Right cardiac atrium (tissue), 5 donors: ENCODE results near the gene TIMP1. TPM values are rescaled to one million over a fixed set of nuclear protein-coding genes. Genes with fewer than 3 reads are reported as not detected.

Source experiments
- ATAC-seq, 2 donors: fragments of 200-7000 bp; cut with Tn5 transposase; one replicate each; pipeline versions ENCODE4 v1.8.0 to v1.9.1; 2020; ENCODE audit warnings: moderate library complexity in 2 of 2, mild to moderate bottlenecking in 1 of 2
- DNase-seq, 3 donors: peaks; one replicate each; pipeline ENCODE4 v3.0.0-alpha.2; 2020
- H3K27ac ChIP-seq: one replicate; pipeline ENCODE4 v1.5.1; 2013; ENCODE audit warnings: mild to moderate bottlenecking, low read length, control low read depth, moderate library complexity
- H3K27me3 ChIP-seq: one replicate; pipeline ENCODE4 v1.6.1; 2013; ENCODE audit not compliant: control insufficient read depth, insufficient read depth
- H3K4me1 ChIP-seq: one replicate; pipeline ENCODE4 v1.6.1; 2013; ENCODE audit warnings: low read length; ENCODE audit not compliant: control insufficient read depth, insufficient read depth
- H3K4me3 ChIP-seq: one replicate; pipeline ENCODE4 v1.5.1; 2013; ENCODE audit warnings: low read length, control low read depth
- H3K9me3 ChIP-seq: one replicate; pipeline ENCODE4 v1.6.1; 2013; ENCODE audit warnings: low read length; ENCODE audit not compliant: control insufficient read depth
- WGBS: extraction: QIAGEN DNeasy Blood & Tissue Kit; methylation state at CpG from one replicate; pipeline ENCODE4 v1.1.7; 2013; 5-methylcytosine and 5-hydroxymethylcytosine counted together
- intact Hi-C, 4 donors: fragments of 100-400 bp; cut with DNase I; formaldehyde crosslinking; loops; one replicate each; pipeline versions ENCODE4 v1.11.0 to v1.14.0; 2022 to 2023
- long read RNA-seq, 4 donors: library from polyadenylated mRNA; unstranded; transcript quantifications; one replicate each; pipeline ENCODE4 v2.0.0, GENCODE V29; 2020 to 2021
- polyA plus RNA-seq: library from polyadenylated mRNA; stranded (reverse); fragments of 200-250 nt; gene quantifications from one replicate; pipeline ENCODE4 v1.2.3, GENCODE V29; 2013
- total RNA-seq, 4 donors: library from RNA; stranded (reverse); fragmentation: NEBNext Ultra II Directional; extraction: Animal tissue kit (Norgen Biotek cat#: 25700); gene quantifications; one replicate each; pipeline ENCODE4 v1.2.1, GENCODE V29; 2021
- donor health status: healthy with polysubstance abuse.
- donor health status: DM: no; HTN: yes; CAD: no.
- donor health status: DM: no; HTN: no; CAD: no.
- donor health status: DM: no; HTN: yes; CAD: no; lungs with severe emphysema.
- donor health status: DM: yes; HTN: yes; CAD: no.

TIMP1 gene
- total RNA-seq = 100 to 1,000 TPM; 254 to 515 (median 403) TPM
- polyA plus RNA-seq = 284 TPM
- long read RNA-seq, donor 1, transcript TIMP1-201 (6 exons, 892 nt) = major isoform, 167 of 173 reads
- long read RNA-seq, donor 1, partial matches to known transcripts = 4 of 173 reads
- long read RNA-seq, donor 1, other reads (novel, unspliced or antisense) = 2 of 173 reads
- long read RNA-seq, donor 2, transcript TIMP1-201 (6 exons, 892 nt) = major isoform, 112 of 125 reads
- long read RNA-seq, donor 2, partial matches to known transcripts = 3 of 125 reads
- long read RNA-seq, donor 2, other reads (novel, unspliced or antisense) = 4 of 125 reads
- long read RNA-seq, donor 3, transcript TIMP1-201 (6 exons, 892 nt) = major isoform, 68 of 73 reads
- long read RNA-seq, donor 3, partial matches to known transcripts = 3 of 73 reads
- long read RNA-seq, donor 3, other reads (novel, unspliced or antisense) = 1 of 73 reads
- long read RNA-seq, donor 4, transcript TIMP1-201 (6 exons, 892 nt) = major isoform, 65 of 70 reads
- long read RNA-seq, donor 4, partial matches to known transcripts = 2 of 70 reads
- long read RNA-seq, donor 4, other reads (novel, unspliced or antisense) = 2 of 70 reads

DNA sequence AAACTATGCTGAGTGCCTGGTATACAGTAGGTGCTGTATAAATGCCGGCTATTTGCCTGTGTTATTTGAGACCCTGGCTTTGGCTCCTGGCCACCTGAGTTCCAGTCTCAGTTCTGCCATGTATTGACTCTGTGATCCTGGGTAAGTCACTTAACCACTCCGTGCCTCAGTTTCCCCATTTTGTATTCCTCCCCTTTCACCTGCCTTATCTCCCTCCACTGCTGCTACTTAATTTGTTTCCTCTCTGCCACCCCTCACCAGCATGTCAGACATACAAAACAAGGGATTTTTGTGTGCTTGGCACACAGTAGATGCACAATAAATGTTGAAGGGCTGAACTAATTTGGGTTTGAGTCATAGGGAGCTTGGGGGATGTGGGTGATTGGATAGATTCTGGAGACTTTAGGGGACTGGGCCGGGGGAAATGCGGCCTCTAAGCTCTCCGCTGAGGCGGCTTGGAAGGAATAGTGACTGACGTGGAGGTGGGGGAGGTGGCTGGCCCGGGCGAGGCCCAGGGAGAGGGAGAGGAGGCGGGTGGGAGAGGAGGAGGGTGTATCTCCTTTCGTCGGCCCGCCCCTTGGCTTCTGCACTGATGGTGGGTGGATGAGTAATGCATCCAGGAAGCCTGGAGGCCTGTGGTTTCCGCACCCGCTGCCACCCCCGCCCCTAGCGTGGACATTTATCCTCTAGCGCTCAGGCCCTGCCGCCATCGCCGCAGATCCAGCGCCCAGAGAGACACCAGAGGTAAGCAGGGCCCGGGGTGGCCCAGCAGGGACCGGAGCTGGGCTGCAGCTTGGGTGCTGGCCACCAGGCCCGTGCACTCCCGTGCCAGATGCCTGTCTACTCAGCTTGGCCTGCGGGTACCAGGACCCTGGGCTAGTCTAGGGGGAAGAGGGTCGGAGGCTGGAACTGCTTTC, at the start of gene TIMP1:
Gene TIMP1, plus strand, starts transcription at position 706 of the 917 bp plus-strand sequence. CDS start 980 bp downstream, outside the sequence.
- H3K4me1 ChIP-seq = no peaks in the 10 kb centered on the region
- no peaks in the 10 kb centered on the region for H3K27me3 ChIP-seq
- peak within 1 kb of the TSS; percentile 18 for H3K4me3 ChIP-seq
- peak within 1 kb of the TSS; percentile 84 for H3K27ac ChIP-seq
- WGBS = 5% methylated on average over 28 of the region's 28 CpGs
- ATAC-seq = peak; percentile 92 to 96
- H3K9me3 ChIP-seq = no peaks in the 10 kb centered on the region
- intact Hi-C loops = no loop called here
- DNase-seq = peak; percentile 94 to 96 (median 96)

DNA sequence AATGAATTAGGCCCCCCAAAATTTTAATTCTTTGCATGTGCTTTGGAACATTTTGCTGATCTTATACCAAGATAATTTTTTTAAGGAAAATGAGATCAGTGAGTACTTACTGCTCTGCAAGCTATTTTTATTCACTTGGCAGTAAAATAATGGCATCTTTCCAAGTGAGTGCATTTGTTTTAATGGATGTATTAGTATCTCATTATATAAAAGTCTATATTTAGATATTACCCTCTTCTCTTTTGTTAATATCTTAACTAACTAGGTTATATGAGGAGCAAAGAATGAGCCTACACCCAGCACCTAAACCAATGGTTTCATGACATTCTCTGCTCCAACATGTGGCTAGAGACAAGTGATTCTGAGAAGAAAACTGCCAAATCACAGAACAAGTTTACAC, 42.4 kb upstream of the TIMP1 start:
- no peaks in the 10 kb centered on the region for H3K9me3 ChIP-seq
- no peaks in the 10 kb centered on the region for H3K4me1 ChIP-seq
- intact Hi-C loops = no loop called here
- H3K4me3 ChIP-seq = no peak overlapping the region
- H3K27me3 ChIP-seq = no peaks in the 10 kb centered on the region
- H3K27ac ChIP-seq = peak overlapping the region; percentile 68
- DNase-seq = no peak
- no peak for ATAC-seq

DNA sequence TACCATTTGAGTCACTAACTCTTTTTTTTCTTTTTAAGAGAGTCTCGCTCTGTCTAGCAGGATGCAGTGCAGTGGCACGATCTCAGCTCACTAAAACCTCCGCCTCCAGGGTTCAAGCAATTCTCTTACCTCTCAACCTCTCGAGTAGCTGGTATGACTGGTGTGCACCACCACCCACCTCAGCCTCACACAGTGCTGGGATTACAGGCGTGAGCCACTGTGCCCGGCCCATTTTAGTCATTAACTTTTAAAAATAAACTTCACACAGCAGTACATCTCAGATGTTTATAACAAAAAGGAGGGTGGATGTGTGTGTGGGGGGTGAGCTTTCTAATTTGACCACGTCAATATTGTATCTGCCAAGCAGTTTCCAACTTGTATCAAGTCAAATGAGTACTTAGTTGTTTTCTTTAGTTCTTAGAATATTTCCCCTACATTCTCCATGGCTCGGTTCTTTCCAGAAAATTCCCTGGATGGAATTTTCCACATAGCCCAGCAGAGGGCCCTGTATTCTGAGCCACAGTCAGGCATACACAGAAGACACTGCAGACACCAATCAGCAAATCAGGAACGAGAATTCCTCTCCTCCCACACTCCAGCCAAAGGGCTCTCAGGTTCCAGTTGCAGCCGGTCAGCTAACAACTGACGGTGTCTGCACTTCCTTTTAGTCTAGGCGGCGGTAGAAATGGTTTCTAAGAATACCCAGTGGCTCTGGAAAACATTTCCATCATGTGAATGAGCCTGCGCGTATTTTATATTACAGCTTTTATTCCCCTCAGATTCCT, 41.3 kb upstream of the TIMP1 start:
- no peak overlapping the region for H3K4me3 ChIP-seq
- H3K4me1 ChIP-seq = no peaks in the 10 kb centered on the region
- WGBS = 18% methylated on average over 15 of the region's 15 CpGs
- peak; percentile 99 to 100 for ATAC-seq
- no peaks in the 10 kb centered on the region for H3K9me3 ChIP-seq
- no peaks in the 10 kb centered on the region for H3K27me3 ChIP-seq
- H3K27ac ChIP-seq = peak overlapping the region; percentile 70
- intact Hi-C loops = no loop called here
- peak; percentile 69 to 85 (median 77) for DNase-seq

DNA sequence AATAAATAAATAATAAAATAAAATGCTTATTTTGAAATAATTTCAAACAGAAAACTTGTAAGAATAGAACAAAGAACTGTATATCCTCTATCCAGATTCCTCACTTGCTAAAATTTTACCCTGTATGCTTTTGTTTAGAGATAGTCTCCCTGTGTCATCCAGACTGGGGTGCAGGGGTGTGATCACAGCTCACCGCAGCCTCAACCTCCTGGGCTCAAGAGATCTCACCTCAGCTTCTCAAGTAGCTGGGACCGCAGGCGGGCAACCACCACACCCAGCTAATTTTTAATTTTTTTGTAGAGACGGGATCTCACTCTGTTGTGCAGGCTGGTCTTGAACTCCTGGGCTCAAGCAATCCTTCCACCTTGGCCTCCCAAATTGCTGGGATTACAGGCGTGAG, 38.7 kb upstream of the TIMP1 start:
- Histone ChIP-seq H3K4me3 (no peak overlapping the region), H3K27ac (no peak overlapping the region), H3K4me1 (no peaks in the 10 kb centered on the region), H3K9me3 (no peaks in the 10 kb centered on the region), H3K27me3 (no peaks in the 10 kb centered on the region)
- WGBS = 94% methylated on average over 5 of the region's 5 CpGs
- DNase-seq (no peak), ATAC-seq (no peak)
- intact Hi-C loops = no loop called here

DNA sequence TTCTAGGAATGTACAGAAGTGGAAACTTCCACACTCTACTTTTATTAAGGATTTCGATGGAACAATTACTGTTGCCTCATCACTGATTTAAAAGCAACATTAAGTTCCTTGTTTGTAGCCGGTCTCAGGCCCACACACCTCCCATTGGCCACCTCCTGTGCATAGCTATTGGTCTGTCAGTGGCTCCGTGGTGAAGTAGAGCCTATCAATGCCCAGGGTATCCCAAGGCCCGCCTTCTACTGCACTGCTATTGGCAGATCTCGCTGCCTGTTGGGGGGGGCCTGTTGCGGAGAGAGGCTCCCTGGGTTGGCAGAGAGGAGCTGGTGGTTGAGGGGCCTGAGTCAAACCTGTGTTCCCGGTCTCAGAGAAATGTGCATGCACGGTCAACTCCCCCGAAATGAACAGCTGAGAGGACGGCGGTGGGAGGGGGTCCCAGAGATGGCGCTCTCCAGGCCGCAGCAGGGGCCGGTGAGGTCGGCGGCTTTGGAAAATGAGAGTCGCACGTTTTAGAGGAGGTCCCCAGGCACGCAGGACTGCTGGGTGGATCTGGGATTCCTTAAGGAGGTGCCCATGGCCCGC, 26.1 kb upstream of the TIMP1 start:
- DNase-seq = peak; percentile 90 to 95 (median 93)
- ATAC-seq = peak; percentile 96 to 97
- intact Hi-C loops = no loop called here

DNA sequence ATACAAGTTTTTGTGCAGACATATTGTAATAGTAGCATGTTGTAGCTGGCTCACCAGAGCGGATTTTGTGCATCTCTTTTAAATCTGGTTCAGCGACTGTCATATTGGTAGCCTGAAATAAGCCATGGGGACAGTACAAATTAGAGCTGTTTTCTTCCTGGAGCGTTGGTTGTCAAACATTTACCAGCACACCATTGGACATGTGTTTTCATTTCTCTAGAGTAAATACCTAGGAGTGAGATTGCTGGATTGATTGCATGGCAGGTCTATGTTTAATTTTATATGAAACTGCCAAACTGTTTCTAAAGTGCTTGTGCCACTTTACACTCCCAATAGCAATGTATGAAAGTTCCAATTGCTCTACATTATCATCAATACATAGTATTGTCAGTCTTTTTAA, 23.8 kb upstream of the TIMP1 start:
- ATAC-seq (no peak), DNase-seq (no peak)
- H3K27ac ChIP-seq = no peak overlapping the region
- H3K4me1 ChIP-seq = peaks cover 3% of the 10 kb centered on the region
- H3K27me3 ChIP-seq = no peaks in the 10 kb centered on the region
- 93% methylated on average over 3 of the region's 3 CpGs for WGBS
- H3K9me3 ChIP-seq = no peaks in the 10 kb centered on the region
- intact Hi-C loops = no loop called here
- no peak overlapping the region for H3K4me3 ChIP-seq

More for the DNA sequence above, 26.1 kb upstream of the TIMP1 start:
- peak overlapping the region; percentile 96 for H3K27ac ChIP-seq
- H3K9me3 ChIP-seq = no peaks in the 10 kb centered on the region
- peak overlapping the region; percentile 58 for H3K4me3 ChIP-seq
- no peaks in the 10 kb centered on the region for H3K4me1 ChIP-seq
- WGBS = under 1% methylated on average over 20 of the region's 20 CpGs
- no peaks in the 10 kb centered on the region for H3K27me3 ChIP-seq

DNA sequence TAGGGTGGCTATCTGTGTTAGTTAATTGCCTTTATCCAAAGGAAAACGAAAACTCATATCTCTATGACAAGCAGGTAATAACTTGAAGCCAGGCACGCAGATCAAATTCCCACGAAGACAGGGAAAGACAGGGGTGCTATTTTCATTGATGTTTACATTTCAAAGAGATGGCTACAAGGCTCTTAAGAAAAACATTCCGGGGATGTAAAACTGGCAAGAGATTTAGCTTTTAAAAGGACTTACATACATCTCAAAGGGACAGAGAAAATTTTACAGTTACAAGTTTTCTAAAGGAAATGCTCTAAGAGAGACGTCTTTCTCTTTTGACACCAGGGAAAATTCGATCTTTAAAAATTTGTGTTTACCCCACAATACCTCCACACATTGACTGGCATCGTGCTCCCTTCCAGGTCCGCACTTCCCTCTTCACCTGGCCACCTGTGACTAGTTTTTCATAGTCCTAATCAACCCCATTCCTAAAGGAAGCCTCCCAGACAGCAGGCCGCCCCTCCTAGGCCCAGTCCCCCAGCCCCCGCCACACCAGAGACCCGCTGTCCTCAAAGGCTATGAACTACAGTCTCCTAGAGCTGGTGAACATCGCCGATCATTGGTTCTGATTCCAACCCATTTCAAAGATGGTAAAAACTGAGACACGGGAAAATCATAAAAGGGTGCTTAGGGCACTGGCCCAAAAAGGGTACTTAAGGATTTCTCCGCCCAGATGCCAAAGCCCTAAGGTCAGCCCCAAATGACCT, 21.9 kb upstream of the TIMP1 start:
- intact Hi-C loops = loop anchor here in 1 of 4 donors (5.0 kb wide), 1 partner anchor 87 kb away; no protein-coding TSS in a partner anchor
- WGBS = 14% methylated on average over 15 of the region's 15 CpGs
- Histone ChIP-seq H3K27me3 (no peaks in the 10 kb centered on the region), H3K27ac (peak overlapping the region; percentile 79), H3K4me3 (peak overlapping the region; percentile 37), H3K9me3 (no peaks in the 10 kb centered on the region), H3K4me1 (peaks cover 3% of the 10 kb centered on the region)
- no peak for ATAC-seq
- DNase-seq = no peak

DNA sequence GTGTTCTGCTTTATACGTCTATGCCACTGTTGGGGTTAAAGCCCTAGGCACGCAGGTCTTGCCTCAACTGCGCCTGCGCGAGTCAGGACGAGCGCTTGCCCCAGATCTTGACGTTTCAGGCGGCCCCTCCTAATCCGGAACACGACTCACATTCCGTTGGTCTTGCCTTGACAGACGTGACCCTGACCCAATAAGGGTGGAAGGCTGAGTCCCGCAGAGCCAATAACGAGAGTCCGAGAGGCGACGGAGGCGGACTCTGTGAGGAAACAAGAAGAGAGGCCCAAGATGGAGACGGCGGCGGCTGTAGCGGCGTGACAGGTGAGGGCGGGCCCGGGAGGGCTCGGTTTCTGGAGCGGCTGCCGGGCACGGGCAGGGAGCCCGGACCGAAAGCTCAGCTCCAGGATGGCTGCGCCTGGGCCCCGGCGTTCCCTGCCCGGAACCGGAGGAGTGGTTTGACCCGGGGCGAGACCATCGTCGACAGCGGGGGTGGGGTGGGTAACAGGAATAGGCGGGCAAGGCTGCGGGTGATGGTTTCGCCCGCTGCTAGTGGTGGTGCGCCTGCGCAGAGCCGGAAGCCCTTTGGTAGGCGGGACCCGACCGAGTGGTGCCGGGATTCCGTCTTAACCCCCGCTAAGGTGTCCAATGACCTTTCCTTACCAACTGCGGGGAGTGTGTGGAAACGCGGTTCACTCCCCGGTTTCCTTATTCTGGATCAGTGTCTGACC, 21.1 kb upstream of the TIMP1 start, which contains the start of gene ARAF:
Gene ARAF, plus strand, starts transcription at position 272 of the 725 bp plus-strand sequence. CDS start 1,763 bp downstream, outside the sequence.
- H3K4me1 ChIP-seq = peaks cover 3% of the 10 kb centered on the region
- H3K4me3 ChIP-seq = peak within 1 kb of the TSS; percentile 87
- peak within 1 kb of the TSS; percentile 98 for H3K27ac ChIP-seq
- intact Hi-C loops = loop anchor here in 1 of 4 donors (5.0 kb wide), 1 partner anchor 86 kb away; no protein-coding TSS in a partner anchor
- no peaks in the 10 kb centered on the region for H3K9me3 ChIP-seq
- WGBS = under 1% methylated on average over 59 of the region's 59 CpGs
- ATAC-seq (peak; percentile 96 to 97), DNase-seq (peak; percentile 97)
- H3K27me3 ChIP-seq = no peaks in the 10 kb centered on the region

DNA sequence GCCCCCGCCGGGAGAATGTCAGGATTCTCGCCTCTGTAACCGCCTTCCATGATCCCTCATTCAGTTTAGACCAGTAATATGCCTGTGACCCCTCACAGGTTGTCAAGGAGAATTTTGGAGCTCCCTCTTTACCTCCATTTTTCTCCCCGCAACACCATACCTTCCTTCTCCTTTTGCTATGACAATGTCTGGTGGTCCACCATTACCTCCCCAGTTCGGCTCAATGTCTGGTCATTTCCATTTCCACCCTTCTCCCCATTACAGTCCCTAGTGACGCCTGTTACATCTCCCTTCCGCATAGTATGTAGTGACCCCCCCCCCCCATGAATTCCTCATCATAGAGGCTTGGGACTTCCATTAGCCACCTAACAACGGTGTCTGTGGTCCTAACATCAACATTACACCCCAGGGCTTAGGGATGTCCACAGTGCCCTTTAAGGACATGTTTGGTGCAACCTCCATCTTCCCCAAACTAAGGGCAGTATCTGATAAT, 20.5 kb upstream of the TIMP1 start:
- DNase-seq (no peak), ATAC-seq (peak in 1 of 2 donors; percentile 1)
- Histone ChIP-seq H3K27ac (peak overlapping the region; percentile 98), H3K9me3 (no peaks in the 10 kb centered on the region), H3K4me3 (peak overlapping the region; percentile 87), H3K27me3 (no peaks in the 10 kb centered on the region), H3K4me1 (peaks cover 3% of the 10 kb centered on the region)
- 3% methylated on average over 9 of the region's 9 CpGs for WGBS
- intact Hi-C loops = loop anchor here in 1 of 4 donors (5.0 kb wide), 1 partner anchor 86 kb away; no protein-coding TSS in a partner anchor
